Urinary bladder (tissue), 4 donors: ENCODE data around the gene ZSWIM4. TPM values are rescaled to one million over a fixed set of nuclear protein-coding genes. Genes with fewer than 3 reads are reported as not detected.
"Not testable (repeated sequence)": the region's sequence is repeated elsewhere in the genome, so short reads cannot be mapped to it uniquely, and the experiment has no call there.

Source experiments
- DNase-seq: peaks from one replicate; pipeline ENCODE4 v3.0.0-alpha.2; 2015; ENCODE audit errors: extremely low spot score
- H3K27ac ChIP-seq: one replicate; pipeline ENCODE4 v1.5.1; 2013; ENCODE audit warnings: low read depth, mild to moderate bottlenecking, moderate library complexity
- H3K36me3 ChIP-seq: one replicate; pipeline ENCODE4 v1.6.1; 2013; ENCODE audit warnings: mild to moderate bottlenecking, moderate library complexity; ENCODE audit not compliant: insufficient read depth
- H3K4me1 ChIP-seq: one replicate; pipeline ENCODE4 v1.6.1; 2013; ENCODE audit warnings: mild to moderate bottlenecking, moderate library complexity; ENCODE audit not compliant: insufficient read depth
- H3K4me3 ChIP-seq: one replicate; pipeline ENCODE4 v1.5.1; 2013; ENCODE audit warnings: low read depth, low read length
- WGBS: extraction: QIAGEN DNeasy Blood & Tissue Kit; methylation state at CpG from one replicate; pipeline ENCODE4 v1.1.7; 2013; 5-methylcytosine and 5-hydroxymethylcytosine counted together
- polyA plus RNA-seq: library from polyadenylated mRNA; stranded (reverse); fragments of 200-250 nt; gene quantifications from one replicate; pipeline ENCODE4 v1.2.3, GENCODE V29; 2013
- total RNA-seq: library from RNA; depleted of rRNA; stranded (reverse); fragments of >200 nt; gene quantifications from one replicate; pipeline ENCODE4 v1.2.3, GENCODE V29; 2014
- donor health status: healthy with polysubstance abuse.
- donor health status: healthy.

Gene ZSWIM4
- total and polyA plus RNA-seq, 2 donors: 2.2 to 2.5 TPM

DNA sequence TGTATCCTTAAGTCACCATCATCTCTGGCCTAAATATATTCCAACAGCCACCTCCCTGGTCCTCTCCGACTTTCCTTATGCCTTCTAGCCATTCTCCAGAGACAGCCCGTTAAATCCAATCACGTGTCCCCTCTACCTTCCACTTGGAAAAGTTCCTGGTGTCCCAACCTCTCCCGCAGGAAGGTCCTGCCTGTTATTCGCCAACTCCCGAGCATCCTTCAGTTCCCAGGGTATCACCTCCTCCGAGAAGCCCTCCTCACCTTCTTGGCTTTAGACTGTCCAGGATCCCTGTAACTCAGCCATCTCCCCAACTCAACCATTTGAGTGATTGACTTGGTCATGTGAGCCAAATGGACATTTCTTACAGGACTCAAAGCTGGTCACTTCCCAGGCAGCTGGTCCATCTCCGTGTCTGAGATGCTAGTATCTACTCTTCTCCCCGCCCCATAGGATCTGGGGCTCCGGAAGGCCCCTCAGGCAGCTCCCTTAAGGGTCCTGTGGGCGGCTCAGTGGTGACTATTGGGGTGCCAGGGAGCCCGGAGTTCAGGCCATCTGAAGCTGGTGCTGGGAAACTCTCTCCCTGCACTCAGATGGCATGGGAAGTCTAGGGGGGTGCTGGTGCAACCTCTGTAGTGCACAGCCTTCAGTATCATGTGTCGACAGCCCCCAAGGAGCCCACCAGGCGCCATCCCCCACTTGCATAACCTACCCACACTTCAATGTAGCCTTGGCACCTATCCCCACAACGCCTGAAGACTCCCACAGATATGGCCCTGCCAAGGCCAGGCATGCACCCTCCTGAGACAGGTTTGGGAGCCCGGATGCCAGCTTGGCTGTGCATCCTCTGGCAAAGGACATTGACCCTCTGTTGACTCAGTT is 53.8 kb downstream of the ZSWIM4 start:
- 61% methylated on average over 16 of the region's 16 CpGs for WGBS
- no peak for DNase-seq
- Histone ChIP-seq H3K27ac (peak overlapping the region; percentile 75), H3K4me3 (no peak overlapping the region), H3K4me1 (peaks cover 2% of the 10 kb centered on the region), H3K36me3 (no peaks in the 10 kb centered on the region)

DNA sequence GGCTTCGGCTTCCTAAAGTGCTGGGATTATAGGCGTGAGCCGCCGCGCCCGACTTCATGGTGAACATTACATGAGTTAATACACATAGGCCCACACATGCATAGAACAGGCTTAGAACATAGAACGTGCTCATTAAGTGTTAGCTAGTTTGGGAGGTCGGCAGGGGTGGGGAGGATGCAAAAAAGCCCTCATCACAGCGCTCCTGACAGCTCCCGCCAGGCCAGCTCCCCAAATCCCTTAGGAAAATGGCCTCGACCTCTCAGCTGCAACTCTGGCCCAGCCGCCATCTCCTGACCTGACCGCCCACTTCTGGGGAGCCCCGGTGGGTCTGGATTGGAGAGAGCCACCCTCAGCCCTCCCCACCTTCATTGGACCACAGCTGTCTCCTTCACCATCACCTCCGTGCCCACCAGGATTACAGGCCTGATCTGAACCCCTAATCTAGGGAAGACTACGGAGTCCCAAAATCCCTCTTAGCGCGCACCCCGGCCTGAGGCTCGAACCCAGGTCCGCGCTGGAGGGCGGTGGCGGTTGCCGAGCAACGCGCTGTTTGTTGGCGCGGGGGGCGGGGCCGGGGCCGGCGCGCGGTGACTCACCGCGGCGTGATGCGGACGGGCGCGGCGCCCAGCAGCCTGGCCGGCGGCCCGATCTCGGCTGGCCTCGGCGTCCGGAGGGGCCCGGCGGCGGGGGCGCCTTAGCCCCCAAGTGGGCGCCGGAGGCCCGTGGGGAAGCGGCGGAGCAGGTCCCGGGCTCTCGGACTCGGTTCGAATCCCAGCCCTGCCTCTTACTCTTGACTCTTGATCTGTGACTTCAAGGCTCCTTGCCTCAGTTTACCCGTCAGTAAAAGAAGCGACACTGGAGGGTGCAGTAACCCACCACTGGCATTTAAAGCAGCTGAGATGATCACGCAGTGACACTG is 55.0 kb downstream of the ZSWIM4 start:
- Histone ChIP-seq H3K4me1 (peaks cover 2% of the 10 kb centered on the region), H3K27ac (peak overlapping the region; percentile 96), H3K4me3 (no peak overlapping the region), H3K36me3 (no peaks in the 10 kb centered on the region)
- 14% methylated on average over 66 of the region's 66 CpGs for WGBS
- DNase-seq: no peak

DNA sequence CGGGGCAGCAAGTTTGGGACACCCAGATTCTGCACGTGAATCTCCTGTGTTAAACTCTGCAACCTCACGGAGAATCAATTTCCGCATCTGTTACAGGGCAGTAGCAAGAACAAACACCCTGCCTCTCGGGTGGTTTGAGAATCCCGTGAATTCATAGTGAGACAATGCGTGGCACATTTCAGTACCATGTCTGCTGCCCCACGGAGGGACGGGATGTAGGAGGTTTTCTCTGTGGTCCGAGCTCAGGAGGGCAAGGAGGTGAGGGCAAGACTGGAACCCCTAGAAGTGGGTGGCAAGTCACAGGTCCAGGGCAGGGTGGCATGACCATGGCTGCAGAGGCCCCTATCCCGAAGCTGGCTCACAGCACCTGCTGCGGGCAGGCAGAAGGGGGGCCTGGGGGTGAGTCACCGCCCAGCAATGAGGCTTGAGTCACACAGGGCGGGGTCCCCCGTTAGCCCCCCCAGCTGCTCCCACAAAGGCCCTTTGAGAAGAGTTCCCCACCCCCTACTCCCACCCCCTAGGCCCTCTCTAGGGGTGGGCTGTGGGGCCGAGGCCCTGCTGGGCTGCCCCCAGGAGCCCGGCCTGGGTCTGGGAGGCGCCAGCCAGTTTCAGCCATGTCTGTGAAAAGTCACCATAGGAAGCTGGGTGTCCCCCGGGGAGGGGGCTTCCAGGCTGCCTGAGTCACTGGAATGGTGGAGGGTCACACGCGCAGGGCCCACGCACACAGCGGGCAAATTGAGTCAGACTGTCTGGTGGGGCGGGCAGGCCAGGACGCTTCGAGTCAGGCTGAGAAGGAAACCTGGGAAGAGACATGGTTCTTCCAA is 55.9 kb downstream of the ZSWIM4 start:
- peaks cover 2% of the 10 kb centered on the region for H3K4me1 ChIP-seq
- H3K27ac ChIP-seq: peak overlapping the region; percentile 96
- WGBS: 20% methylated on average over 26 of the region's 26 CpGs
- H3K4me3 ChIP-seq: no peak overlapping the region
- no peaks in the 10 kb centered on the region for H3K36me3 ChIP-seq
- no peak for DNase-seq

DNA sequence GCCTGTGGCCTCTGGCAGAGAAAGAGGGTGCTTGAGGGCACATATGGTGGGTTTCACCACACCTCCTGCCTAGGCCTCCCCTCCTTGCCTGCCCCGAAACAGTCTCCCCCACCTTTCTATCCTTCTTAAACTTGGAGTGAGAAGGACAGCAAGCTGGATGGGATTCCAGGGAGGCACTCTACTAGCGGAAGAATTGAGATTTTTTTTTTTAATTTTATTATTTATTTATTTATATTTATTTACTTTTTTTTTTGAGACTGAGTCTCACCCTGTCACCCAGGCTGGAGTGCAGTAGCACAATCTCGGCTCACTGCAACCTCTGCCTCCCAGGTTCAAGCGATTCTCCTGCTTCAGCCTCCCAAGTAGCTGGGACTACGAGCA is 56.5 kb downstream of the ZSWIM4 start:
- DNase-seq, H3K4me3 ChIP-seq, H3K4me1 ChIP-seq, H3K36me3 ChIP-seq: not testable (repeated sequence)
- peak overlapping the region; percentile 96 for H3K27ac ChIP-seq
- WGBS: 78% methylated on average over 5 of the region's 5 CpGs

DNA sequence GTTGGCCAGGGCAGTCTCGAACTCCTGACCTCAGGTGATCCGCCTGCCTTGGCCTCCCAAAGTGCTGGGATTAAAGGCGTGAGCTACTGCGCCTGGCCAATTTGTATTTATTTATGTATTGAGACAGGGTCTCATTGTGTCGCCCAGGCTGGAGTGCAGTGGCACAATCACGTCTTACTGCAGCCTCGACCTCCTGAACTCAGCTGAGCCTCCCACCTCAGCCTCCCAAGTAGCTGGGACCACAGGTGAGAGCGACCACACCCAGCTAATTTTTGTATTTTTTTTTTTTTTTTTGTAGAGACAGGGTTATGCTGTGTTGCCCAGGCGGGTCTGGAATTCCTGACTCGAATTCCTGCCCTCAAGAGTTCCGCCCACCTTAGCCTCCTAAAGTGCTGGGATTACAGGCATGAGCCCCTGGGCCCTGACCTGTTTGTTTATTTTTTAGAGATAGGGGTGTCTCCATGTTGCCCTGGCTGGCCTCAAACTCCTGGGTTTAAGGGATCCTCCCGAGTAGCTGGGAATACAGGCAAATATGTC is 57.0 kb downstream of the ZSWIM4 start:
- H3K27ac ChIP-seq, H3K4me3 ChIP-seq, H3K4me1 ChIP-seq, DNase-seq, H3K36me3 ChIP-seq: not testable (repeated sequence)
- WGBS: 84% methylated on average over 12 of the region's 12 CpGs

DNA sequence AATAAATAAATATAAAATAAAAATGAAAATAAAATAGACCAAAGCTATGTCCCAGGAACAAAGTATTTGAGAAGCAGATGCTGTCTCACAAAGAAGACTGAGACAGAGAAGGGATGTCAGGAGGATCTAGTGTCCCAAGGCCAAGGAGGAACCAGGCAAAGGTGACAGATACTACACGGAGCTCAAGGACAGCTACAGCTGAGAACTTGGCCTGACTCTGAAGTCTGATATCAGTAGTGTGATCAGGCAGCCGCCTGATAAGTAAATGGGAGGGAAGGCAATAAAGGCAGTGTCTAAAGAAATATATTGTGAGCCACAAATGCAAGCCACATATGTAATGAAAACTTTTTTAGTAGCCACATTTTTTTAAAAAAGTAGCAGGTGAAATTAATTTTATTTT is 61.3 kb downstream of the ZSWIM4 start:
- DNase-seq: no peak
- no peaks in the 10 kb centered on the region for H3K4me1 ChIP-seq
- H3K4me3 ChIP-seq: no peak overlapping the region
- 64% methylated on average over 2 of the region's 2 CpGs for WGBS
- H3K36me3 ChIP-seq: no peaks in the 10 kb centered on the region
- no peak overlapping the region for H3K27ac ChIP-seq

DNA sequence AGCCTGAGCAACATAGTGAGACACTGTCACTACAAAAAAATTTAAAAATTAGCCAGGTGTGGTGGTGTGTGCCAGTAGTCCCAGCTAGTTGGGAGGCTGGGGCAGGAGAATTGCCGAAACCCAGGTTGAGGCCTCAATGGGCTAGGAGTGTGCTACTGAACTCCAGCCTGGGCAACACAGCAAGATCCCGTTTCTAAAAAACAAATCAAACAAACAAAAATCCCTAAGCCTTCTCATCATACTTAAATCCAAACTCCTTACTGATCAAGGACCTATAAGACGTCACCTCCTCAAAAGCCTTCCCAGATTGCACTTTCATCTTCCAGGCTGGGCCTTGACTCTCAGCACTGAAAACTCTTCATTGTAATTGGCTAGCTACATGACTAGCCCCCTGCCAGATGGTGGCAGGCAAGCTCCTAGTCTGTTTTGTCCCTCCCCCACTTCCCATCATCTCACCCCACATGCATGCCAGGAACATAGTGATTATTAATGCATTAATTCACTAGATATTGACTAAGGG is 64.2 kb downstream of the ZSWIM4 start:
- Histone ChIP-seq H3K27ac (no peak overlapping the region), H3K4me1 (no peaks in the 10 kb centered on the region), H3K36me3 (no peaks in the 10 kb centered on the region), H3K4me3 (no peak overlapping the region)
- 94% methylated on average over 3 of the region's 3 CpGs for WGBS
- DNase-seq: no peak

DNA sequence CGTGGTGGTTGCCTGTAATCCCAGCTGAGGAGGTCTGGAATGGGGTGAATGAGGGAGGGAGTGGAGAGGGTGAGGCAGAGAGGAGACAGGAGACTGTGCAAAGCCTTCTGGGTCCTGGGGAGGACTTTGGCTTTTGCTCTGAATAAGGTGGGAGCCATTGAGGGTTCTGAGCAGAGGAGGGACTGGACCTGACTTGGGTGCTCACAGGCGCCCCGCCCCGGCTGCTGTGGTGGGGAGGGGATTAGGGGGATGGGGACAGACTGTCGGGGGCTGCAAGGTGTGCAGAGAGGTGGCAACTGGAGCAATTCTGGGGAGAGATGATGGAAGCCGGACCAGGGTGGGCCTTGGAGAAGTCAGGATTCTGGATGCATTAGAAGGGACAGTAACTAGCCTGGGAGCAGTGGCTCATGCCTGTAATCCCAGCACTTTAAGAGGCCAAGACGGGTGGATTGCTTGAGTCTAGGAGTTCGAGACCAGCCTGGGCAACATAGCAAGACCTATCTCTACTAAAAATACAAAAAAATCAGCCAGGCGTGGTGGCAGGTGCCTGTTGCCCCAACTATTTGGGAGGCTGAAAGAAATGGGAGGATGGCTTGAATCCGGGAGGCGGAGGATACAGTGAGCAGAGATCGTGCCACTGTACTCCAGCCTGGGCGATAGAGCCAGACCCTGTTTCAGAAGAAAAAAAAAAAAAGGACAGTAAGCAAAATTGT is 65.6 kb downstream of the ZSWIM4 start:
- DNase-seq: no peak
- H3K4me1 ChIP-seq: no peaks in the 10 kb centered on the region
- H3K4me3 ChIP-seq: no peak overlapping the region
- H3K27ac ChIP-seq: peak overlapping the region; percentile 80
- 71% methylated on average over 13 of the region's 13 CpGs for WGBS
- H3K36me3 ChIP-seq: no peaks in the 10 kb centered on the region

DNA sequence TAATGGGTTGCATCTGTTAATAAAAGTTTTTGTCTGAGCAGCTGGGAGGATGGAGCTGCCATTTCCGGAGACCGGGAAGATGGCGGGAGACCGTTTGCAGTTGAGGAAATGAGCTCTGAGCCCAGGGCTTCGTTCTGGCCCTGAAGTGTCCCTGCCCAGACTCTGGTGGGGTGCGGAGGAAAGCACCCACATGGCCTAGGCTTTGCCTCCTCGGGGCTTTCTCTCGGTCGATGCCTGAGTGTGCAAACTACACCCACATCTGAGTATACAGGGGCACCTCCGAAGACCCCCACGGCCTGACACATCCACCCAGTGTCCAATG is 66.1 kb downstream of the ZSWIM4 start:
- H3K4me3 ChIP-seq: no peak overlapping the region
- 20% methylated on average over 11 of the region's 11 CpGs for WGBS
- H3K36me3 ChIP-seq: no peaks in the 10 kb centered on the region
- H3K4me1 ChIP-seq: no peaks in the 10 kb centered on the region
- DNase-seq: no peak
- H3K27ac ChIP-seq: peak overlapping the region; percentile 80

DNA sequence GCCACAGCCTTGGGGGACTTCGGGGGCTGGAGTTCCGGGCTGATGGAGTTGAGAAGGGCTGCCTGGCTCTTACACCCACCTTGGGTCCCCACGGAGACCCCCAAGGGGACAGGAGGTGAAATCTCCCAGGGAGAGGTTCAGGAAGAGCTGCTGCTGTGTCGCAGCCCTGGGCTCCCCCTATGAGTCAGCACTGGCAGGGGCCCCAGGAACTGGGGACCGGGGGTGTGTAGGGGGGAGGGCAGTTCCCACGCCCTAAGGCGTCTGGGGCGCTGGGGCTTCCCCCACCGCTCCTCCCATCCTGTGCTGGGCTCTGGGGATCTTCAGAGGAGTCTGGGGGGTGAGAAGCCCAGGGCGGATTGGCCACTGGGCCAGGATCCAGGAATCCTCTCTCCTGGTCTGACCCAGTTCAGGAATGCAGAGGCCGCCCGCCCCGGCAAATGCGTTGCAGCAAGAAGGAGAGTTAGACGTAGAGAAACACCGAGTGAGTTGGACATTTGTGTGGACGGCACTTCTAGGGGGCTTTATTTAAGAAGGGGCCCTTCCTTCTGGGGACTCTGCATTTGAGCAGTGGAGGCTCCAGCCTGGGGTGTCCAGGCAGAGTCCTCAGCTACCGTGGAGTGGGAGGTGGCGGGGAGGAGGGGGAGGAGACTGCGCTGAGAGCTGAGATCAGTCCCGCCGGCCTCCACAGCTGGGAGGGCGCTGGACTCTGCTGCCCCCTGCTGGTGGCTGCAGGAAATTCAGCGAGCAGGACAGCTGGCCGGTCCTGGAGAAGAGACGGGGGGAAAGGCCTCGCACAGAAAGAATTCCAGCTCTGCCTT is 66.7 kb downstream of the ZSWIM4 start:
- Histone ChIP-seq H3K36me3 (no peaks in the 10 kb centered on the region), H3K4me3 (peak overlapping the region; percentile 36), H3K27ac (peak overlapping the region; percentile 80), H3K4me1 (no peaks in the 10 kb centered on the region)
- DNase-seq: no peak
- 2% methylated on average over 27 of the region's 27 CpGs for WGBS

DNA sequence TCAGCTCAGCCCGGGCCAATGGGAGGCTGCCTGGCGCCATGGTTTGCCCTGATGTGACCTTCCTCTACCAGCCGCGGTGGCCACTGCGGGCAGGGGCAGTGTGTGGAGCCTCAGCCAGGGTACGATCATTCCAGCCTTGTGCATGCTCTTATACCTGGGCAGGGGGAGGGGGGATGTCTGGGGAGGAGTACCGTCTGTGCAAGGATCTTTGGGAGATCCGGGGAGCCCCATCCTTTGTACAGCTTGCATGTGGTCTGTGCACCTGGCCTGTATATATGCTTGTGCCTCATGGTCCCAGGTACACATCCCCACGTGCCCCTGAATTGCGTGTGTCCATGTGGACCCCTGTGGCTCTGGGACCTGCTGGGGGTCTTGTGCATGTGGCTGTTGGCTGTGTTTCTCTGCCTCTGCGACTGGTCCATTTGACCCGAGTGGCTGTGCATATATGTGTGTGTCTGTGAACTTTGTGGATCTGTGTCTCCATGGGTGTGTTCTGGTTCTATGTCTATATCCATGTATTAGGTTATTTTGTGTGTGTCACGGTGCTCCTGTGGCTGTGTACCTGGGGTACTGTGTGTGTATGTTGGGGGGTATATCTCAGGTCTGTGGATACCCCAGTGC is 68.9 kb downstream of the ZSWIM4 start:
- Histone ChIP-seq H3K36me3 (no peaks in the 10 kb centered on the region), H3K27ac (no peak overlapping the region), H3K4me3 (no peak overlapping the region), H3K4me1 (no peaks in the 10 kb centered on the region)
- no peak for DNase-seq
- WGBS: 39% methylated on average over 13 of the region's 13 CpGs
